Measurements from ENCODE around the gene MOB2. TPM values are rescaled to one million over a fixed set of nuclear protein-coding genes. Genes with fewer than 3 reads are reported as not detected.

MOB2 gene
- total RNA-seq, 1 donor from 2014 or later = 19.3 TPM

DNA sequence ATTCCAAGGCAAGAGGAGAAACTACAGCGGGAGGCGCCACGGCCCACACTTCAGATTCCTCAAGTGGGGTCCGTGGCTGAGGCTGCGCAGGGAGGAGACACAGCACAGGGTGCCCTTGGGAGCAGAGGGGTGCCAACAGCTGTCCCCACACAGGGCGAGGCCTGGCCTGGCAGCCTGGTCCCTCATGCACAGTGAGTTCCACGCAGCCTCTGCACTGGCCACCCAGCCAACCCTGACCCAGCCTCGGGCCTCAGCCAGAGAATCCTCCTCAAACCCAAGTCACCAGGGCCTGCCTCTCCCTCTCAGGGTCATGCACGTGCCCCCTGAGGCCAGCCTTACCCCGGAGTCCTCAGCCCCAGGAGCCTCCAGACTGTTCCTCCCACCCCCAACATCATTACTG, 22.4 kb upstream of the MOB2 start:
- Mint-ChIP-seq H3K4me1 (peaks cover 21% of the 10 kb centered on the region), H3K27me3 (ENCODE audit: low read depth) (no peaks in the 10 kb centered on the region), H3K9me3 (no peaks in the 10 kb centered on the region), H3K27ac (ENCODE audit: unreplicated experiment) (no peak overlapping the region), H3K36me3 (ENCODE audit: low read depth) (no peaks in the 10 kb centered on the region), H3K4me3 (no peak overlapping the region)
- no peak for DNase-seq (ENCODE audit: low read depth, low spot score)
- TF ChIP-seq, protein P1, sequence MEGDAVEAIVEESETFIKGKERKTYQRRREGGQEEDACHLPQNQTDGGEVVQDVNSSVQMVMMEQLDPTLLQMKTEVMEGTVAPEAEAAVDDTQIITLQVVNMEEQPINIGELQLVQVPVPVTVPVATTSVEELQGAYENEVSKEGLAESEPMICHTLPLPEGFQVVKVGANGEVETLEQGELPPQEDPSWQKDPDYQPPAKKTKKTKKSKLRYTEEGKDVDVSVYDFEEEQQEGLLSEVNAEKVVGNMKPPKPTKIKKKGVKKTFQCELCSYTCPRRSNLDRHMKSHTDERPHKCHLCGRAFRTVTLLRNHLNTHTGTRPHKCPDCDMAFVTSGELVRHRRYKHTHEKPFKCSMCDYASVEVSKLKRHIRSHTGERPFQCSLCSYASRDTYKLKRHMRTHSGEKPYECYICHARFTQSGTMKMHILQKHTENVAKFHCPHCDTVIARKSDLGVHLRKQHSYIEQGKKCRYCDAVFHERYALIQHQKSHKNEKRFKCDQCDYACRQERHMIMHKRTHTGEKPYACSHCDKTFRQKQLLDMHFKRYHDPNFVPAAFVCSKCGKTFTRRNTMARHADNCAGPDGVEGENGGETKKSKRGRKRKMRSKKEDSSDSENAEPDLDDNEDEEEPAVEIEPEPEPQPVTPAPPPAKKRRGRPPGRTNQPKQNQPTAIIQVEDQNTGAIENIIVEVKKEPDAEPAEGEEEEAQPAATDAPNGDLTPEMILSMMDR (conservative IDR thresholded peaks at IDR 0.05) = no peak

DNA sequence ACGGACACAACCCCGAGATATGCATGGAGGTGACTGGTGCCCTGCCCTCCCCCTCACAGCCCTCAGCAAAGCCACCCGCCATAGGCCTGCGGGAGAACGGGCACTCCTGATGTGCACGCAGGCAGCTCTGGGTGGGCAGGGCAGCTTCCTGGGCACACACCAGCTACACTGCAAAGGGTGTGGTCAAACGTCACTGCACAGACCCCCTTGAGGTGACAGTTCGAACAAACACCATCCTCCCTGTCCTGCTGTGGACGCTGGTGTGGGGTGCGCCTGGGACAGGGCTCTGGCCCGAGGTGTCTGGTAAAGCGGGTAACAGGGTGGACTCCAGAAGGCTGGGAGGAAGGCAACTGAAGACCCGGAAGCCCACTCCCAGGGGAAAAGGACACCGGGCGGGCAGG, 21.9 kb upstream of the MOB2 start:
- Mint-ChIP-seq H3K27me3 (ENCODE audit: low read depth) (no peaks in the 10 kb centered on the region), H3K27ac (ENCODE audit: unreplicated experiment) (no peak overlapping the region), H3K36me3 (ENCODE audit: low read depth) (no peaks in the 10 kb centered on the region), H3K9me3 (no peaks in the 10 kb centered on the region), H3K4me3 (no peak overlapping the region), H3K4me1 (peaks cover 18% of the 10 kb centered on the region)
- no peak for DNase-seq (ENCODE audit: low read depth, low spot score)
- TF ChIP-seq, protein P1 (conservative IDR thresholded peaks at IDR 0.05) = no peak

DNA sequence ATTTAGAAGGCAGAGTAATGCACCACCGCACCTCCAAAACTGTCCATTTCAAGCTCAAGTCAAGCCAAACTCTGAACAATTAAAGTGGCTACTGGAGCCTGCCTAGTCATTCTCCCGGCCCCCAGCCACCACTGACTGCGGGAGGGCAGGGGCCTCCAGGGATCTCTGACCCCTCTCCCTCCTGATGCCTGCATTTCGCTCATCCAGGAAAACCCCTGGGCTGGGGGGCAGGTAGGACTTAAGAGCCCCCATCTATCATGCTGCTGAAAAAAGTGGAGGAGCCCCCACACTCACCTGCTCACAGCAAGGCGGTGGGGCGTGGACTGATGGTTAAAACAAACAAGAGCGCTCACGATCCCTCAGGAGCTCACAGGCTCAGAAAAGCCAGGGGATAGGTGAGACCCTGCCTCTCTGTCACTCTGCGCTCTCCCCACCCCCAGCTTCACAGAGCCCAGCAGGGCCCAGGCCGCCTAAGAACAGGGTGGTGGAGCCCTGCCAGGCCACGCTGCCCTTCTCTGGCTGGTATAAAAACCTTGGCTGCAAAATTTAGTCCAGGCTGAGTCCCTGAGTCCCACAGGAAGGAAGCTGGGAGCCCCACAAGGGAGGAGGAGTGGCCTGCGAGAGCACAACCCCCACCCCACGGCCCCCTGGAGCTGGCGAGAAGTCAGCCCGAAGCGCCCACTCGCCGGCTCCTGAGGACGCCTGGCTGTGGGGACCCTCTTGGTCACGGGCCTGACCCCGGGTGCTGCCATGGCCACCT, 21.0 kb upstream of the MOB2 start:
- Mint-ChIP-seq H3K4me3 (no peak overlapping the region), H3K27ac (ENCODE audit: unreplicated experiment) (no peak overlapping the region), H3K4me1 (peaks cover 12% of the 10 kb centered on the region), H3K36me3 (ENCODE audit: low read depth) (no peaks in the 10 kb centered on the region), H3K9me3 (no peaks in the 10 kb centered on the region), H3K27me3 (ENCODE audit: low read depth) (no peaks in the 10 kb centered on the region)
- TF ChIP-seq, protein P1 (conservative IDR thresholded peaks at IDR 0.05) = no peak
- DNase-seq (ENCODE audit: low read depth, low spot score) = no peak

DNA sequence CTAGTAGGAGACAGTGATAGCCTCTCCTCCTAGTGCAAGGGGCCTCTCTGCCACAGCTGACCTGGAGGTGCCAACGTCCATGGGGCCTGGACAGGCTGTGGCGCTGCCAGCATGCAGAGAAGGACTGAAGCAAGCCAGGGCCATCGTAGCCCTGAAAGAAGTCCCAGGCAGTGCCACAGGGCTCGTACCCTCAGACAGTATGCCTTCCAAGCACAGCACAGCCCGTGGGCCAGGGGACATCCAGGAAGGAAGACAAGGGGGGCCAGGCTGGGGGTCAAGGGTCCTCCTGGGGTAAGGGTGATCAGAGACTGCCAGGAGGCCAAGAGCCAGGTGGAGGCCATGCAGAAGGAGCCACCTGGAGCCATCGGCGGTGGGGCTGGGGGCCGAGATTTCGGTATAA, 20.4 kb upstream of the MOB2 start:
- Mint-ChIP-seq H3K36me3 (ENCODE audit: low read depth) (no peaks in the 10 kb centered on the region), H3K4me3 (no peak overlapping the region), H3K27me3 (ENCODE audit: low read depth) (no peaks in the 10 kb centered on the region), H3K27ac (ENCODE audit: unreplicated experiment) (peak overlapping the region; percentile 19), H3K4me1 (peaks cover 12% of the 10 kb centered on the region), H3K9me3 (no peaks in the 10 kb centered on the region)
- DNase-seq (ENCODE audit: low read depth, low spot score) = no peak
- TF ChIP-seq, protein P1 (conservative IDR thresholded peaks at IDR 0.05) = no peak

DNA sequence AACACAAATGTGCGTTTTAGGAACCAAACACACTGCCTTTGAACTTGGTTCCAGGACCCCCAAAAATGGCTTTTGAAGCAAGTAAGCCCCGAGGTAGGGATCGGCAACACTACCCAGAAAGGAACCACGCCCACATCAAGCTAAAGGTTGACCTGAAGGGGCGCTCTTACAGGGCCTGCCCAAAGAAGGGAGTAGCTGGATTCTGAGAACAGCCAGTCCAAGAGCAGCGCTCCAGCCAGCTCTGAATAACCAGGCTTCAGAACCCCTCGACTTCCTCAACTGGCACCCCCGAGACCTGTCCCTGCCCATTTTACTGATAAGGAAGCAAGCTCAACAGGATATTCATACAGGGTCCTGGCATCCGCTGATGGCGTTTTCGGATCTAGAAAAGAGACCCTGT, 18.9 kb upstream of the MOB2 start:
- H3K4me1 Mint-ChIP-seq = peaks cover 12% of the 10 kb centered on the region
- no peak overlapping the region for H3K4me3 Mint-ChIP-seq
- no peak for DNase-seq (ENCODE audit: low read depth, low spot score)
- TF ChIP-seq, protein P1 (conservative IDR thresholded peaks at IDR 0.05) = no peak
- H3K36me3 Mint-ChIP-seq (ENCODE audit: low read depth) = no peaks in the 10 kb centered on the region
- H3K27ac Mint-ChIP-seq (ENCODE audit: unreplicated experiment) = no peak overlapping the region
- no peaks in the 10 kb centered on the region for H3K27me3 Mint-ChIP-seq (ENCODE audit: low read depth)
- no peaks in the 10 kb centered on the region for H3K9me3 Mint-ChIP-seq

Data from neural crest cell (in vitro differentiated cells).